Breast epithelium (tissue), 3 donors: ENCODE data around the gene GHR.
A peak's percentile ranks its signal among the peaks of the same experiment; 100 is the strongest.

Source experiments
- CTCF ChIP-seq, 3 donors: fragments of 450-650 bp; IDR thresholded peaks; one replicate each; pipeline ENCODE4 v1.5.1; 2016 to 2017; ENCODE audit warnings: antibody characterized with exemption in 3 of 3, mild to moderate bottlenecking in 3 of 3, moderate library complexity in 3 of 3
- POLR2A ChIP-seq: fragments of 450-650 bp; IDR thresholded peaks from one replicate; pipeline ENCODE4 v1.6.1; 2016; ENCODE audit warnings: antibody characterized with exemption, mild to moderate bottlenecking, moderate library complexity

- no peak for TF ChIP-seq POLR2A
- TF ChIP-seq CTCF (IDR thresholded peaks at IDR 0.05), result peak; percentile 69 to 77 (median 73)
Observed at GRCh38 chr5:42583322-42583721, 160.1 kb downstream of the GHR start.
